H1 (cell line): ENCODE data around the gene MGLL. TPM values are rescaled to one million over a fixed set of nuclear protein-coding genes. Genes with fewer than 3 reads are reported as not detected.

Experiments
- CTCF ChIA-PET: fragments of 300-600 bp; sonication (Branson Sonifier 250); formaldehyde crosslinking; loops from one replicate; lab custom pipeline; 2021; ENCODE audit not compliant: partially characterized antibody; lab: Charles Lee
- POLR2A ChIA-PET: fragments of 300-600 bp; sonication (Branson Sonifier 250); formaldehyde crosslinking; loops from one replicate; lab custom pipeline; 2021; ENCODE audit warnings: inconsistent platforms; ENCODE audit not compliant: partially characterized antibody; lab: Charles Lee
- DNase-seq, 2 experiments: peaks; one replicate each; pipeline versions ENCODE4 v3.0.0 to v3.0.0-alpha.2; 2010 to 2022; ENCODE audit warnings: low spot score in 2 of 2, low read depth in 1 of 2, mixed read lengths in 1 of 2
- FAIRE-seq: peaks from 2 replicates; lab custom pipeline; 2011; peaks lifted over from hg19 to GRCh38; lab: Jason Lieb, UNC
- H2AFZ ChIP-seq: 2 replicates; pipeline ENCODE4 v1.8.1; 2012; ENCODE audit warnings: low read length, inconsistent platforms
- H2AK5ac ChIP-seq: 2 replicates; pipeline ENCODE4 v1.6.1; 2013; ENCODE audit warnings: low read depth, low read length
- H2BK120ac ChIP-seq: replicated peaks from 2 replicates; pipeline ENCODE3; 2013; ENCODE audit warnings: low read depth, low read length, inconsistent platforms
- H2BK12ac ChIP-seq: 2 replicates; pipeline ENCODE4 v1.6.1; 2013; ENCODE audit warnings: low read depth, low read length
- H2BK15ac ChIP-seq: 2 replicates; pipeline ENCODE4 v1.6.1; 2013; ENCODE audit warnings: low read length
- H2BK20ac ChIP-seq: 2 replicates; pipeline ENCODE4 v1.6.1; 2013; ENCODE audit warnings: low read length
- H2BK5ac ChIP-seq: 2 replicates; pipeline ENCODE4 v1.6.1; 2013; ENCODE audit warnings: low read depth, low read length
- H3K14ac ChIP-seq: 2 replicates; pipeline ENCODE4 v1.6.1; 2013; ENCODE audit warnings: inconsistent platforms; ENCODE audit not compliant: insufficient read length
- H3K18ac ChIP-seq: 2 replicates; pipeline ENCODE4 v1.6.1; 2013; ENCODE audit warnings: low read length; ENCODE audit errors: extremely low read depth
- H3K23ac ChIP-seq: 2 replicates; pipeline ENCODE4 v1.6.1; 2013; ENCODE audit warnings: inconsistent platforms; ENCODE audit not compliant: insufficient read length
- H3K23me2 ChIP-seq: 2 replicates; pipeline ENCODE4 v1.6.1; 2013; ENCODE audit warnings: low read depth, low read length
- H3K27ac ChIP-seq: 2 replicates; pipeline ENCODE4 v1.6.1; 2011; ENCODE audit warnings: low read depth, low read length, inconsistent platforms
- H3K27me3 ChIP-seq, 4 experiments: replicated peaks in 1 of 4; 1 replicate in 1 of 4; 2 replicates in 3 of 4; pipeline versions ENCODE4 v1.6.1 to v1.8.1; 2011 to 2013; ENCODE audit warnings: low read length in 3 of 4, mild to moderate bottlenecking in 3 of 4, inconsistent platforms in 2 of 4, mixed read lengths in 2 of 4, moderate library complexity in 1 of 4; ENCODE audit not compliant: control insufficient read depth in 3 of 4, insufficient read depth in 3 of 4; ENCODE audit errors: extremely low read depth in 1 of 4
- H3K36me3 ChIP-seq, 4 experiments: 2 replicates each; pipeline versions ENCODE4 v1.6.1 to v1.8.1; 2011 to 2013; ENCODE audit warnings: mild to moderate bottlenecking in 4 of 4, low read length in 3 of 4, moderate library complexity in 2 of 4, control low read depth in 1 of 4, inconsistent platforms in 1 of 4; ENCODE audit not compliant: insufficient read depth in 4 of 4, control insufficient read depth in 2 of 4
- H3K4ac ChIP-seq: replicated peaks from 2 replicates; pipeline ENCODE3; 2013; ENCODE audit warnings: low read length, low read depth, mixed read lengths, inconsistent platforms; ENCODE audit not compliant: insufficient read length
- H3K4me1 ChIP-seq, 4 experiments: replicated peaks in 1 of 4; 1 replicate in 1 of 4; 2 replicates in 3 of 4; pipeline versions ENCODE4 v1.6.1 to v1.8.1; 2011 to 2013; ENCODE audit warnings: low read length in 3 of 4, inconsistent platforms in 2 of 4, mixed read lengths in 1 of 4; ENCODE audit not compliant: insufficient read depth in 4 of 4, control insufficient read depth in 3 of 4
- H3K4me2 ChIP-seq, 2 experiments: 2 replicates each; pipeline versions ENCODE4 v1.6.1 to v1.8.1; 2011 to 2013; ENCODE audit warnings: low read depth in 2 of 2, low read length in 2 of 2, control low read depth in 1 of 2, inconsistent platforms in 1 of 2, mild to moderate bottlenecking in 1 of 2; ENCODE audit not compliant: insufficient read depth in 1 of 2
- H3K4me3 ChIP-seq, 4 experiments: fragments of 200-600, 300-600 bp in 1 of 4; sonication (generic), shearing (Covaris generic), sonication (Bioruptor Twin) in 1 of 4; 2 replicates each; pipeline versions ENCODE4 v1.5.1 to v1.8.1; 2011 to 2016; ENCODE audit warnings: low read length in 4 of 4, low read depth in 3 of 4, control low read depth in 2 of 4, inconsistent platforms in 2 of 4, mild to moderate bottlenecking in 2 of 4, mixed read lengths in 1 of 4, moderate library complexity in 1 of 4; ENCODE audit not compliant: insufficient read depth in 2 of 4; ENCODE audit errors: extremely low read depth in 1 of 4
- H3K56ac ChIP-seq: replicated peaks from 2 replicates; pipeline ENCODE3; 2013; ENCODE audit warnings: low read depth, mild to moderate bottlenecking, mixed read lengths, low read length, inconsistent platforms; ENCODE audit not compliant: insufficient read length
- H3K79me1 ChIP-seq: 2 replicates; pipeline ENCODE4 v1.6.1; 2013; ENCODE audit warnings: low read depth, low read length, control low read depth
- H3K79me2 ChIP-seq, 2 experiments: 2 replicates each; pipeline versions ENCODE4 v1.6.1 to v1.8.1; 2012 to 2013; ENCODE audit warnings: low read length in 2 of 2, mild to moderate bottlenecking in 2 of 2, inconsistent platforms in 1 of 2; ENCODE audit not compliant: insufficient read depth in 2 of 2, control insufficient read depth in 1 of 2
- H3K9ac ChIP-seq, 4 experiments: replicated peaks in 1 of 4; 1 replicate in 1 of 4; 2 replicates in 3 of 4; pipeline versions ENCODE4 v1.6.1 to v1.8.1; 2011 to 2013; ENCODE audit warnings: low read depth in 3 of 4, low read length in 3 of 4, control low read depth in 2 of 4, mild to moderate bottlenecking in 2 of 4, moderate library complexity in 2 of 4, inconsistent platforms in 1 of 4; ENCODE audit errors: extremely low read depth in 1 of 4
- H3K9me3 ChIP-seq, 2 experiments: 2 replicates each; pipeline versions ENCODE4 v1.6.1 to v1.8.1; 2012 to 2013; ENCODE audit warnings: mild to moderate bottlenecking in 2 of 2, moderate library complexity in 2 of 2, control low read depth in 1 of 2, inconsistent platforms in 1 of 2, low read depth in 1 of 2, low read length in 1 of 2, mixed read lengths in 1 of 2; ENCODE audit not compliant: insufficient read depth in 2 of 2
- H4K20me1 ChIP-seq, 2 experiments: replicated peaks in 1 of 2; 2 replicates each; pipeline versions ENCODE3 to v1.8.1; 2011 to 2013; ENCODE audit warnings: inconsistent platforms in 2 of 2, low read length in 2 of 2, mild to moderate bottlenecking in 1 of 2; ENCODE audit not compliant: insufficient read depth in 2 of 2, control insufficient read depth in 1 of 2
- H4K5ac ChIP-seq: 2 replicates; pipeline ENCODE4 v1.6.1; 2013; ENCODE audit warnings: low read length, low read depth, mixed read lengths, inconsistent platforms; ENCODE audit not compliant: insufficient read length
- H4K8ac ChIP-seq: 2 replicates; pipeline ENCODE4 v1.8.0; 2013; ENCODE audit warnings: mild to moderate bottlenecking, moderate library complexity, low read length, inconsistent platforms; ENCODE audit not compliant: insufficient read depth; ENCODE audit errors: extremely low read depth
- H4K91ac ChIP-seq: replicated peaks from 2 replicates; pipeline ENCODE3; 2013; ENCODE audit warnings: low read length, mixed read lengths, inconsistent platforms; ENCODE audit not compliant: insufficient read length
- CREB1 ChIP-seq: IDR thresholded peaks from 2 replicates; pipeline ENCODE4 v1.6.1; 2012; ENCODE audit warnings: inconsistent platforms
- HDAC6 ChIP-seq: IDR thresholded peaks from one replicate; pipeline ENCODE4 v1.7.1; 2012; ENCODE audit warnings: low read depth, mild to moderate bottlenecking, inconsistent platforms, low read length, moderate library complexity
- POLR2AphosphoS5 ChIP-seq: IDR thresholded peaks from 2 replicates; pipeline ENCODE4 v1.6.1; 2011; ENCODE audit warnings: low read depth, low read length
- RBBP5 ChIP-seq: IDR thresholded peaks from 2 replicates; pipeline ENCODE4 v1.7.1; 2012; ENCODE audit warnings: low read depth, mild to moderate bottlenecking, inconsistent platforms, low read length, moderate library complexity, borderline replicate concordance
- RFX5 ChIP-seq: IDR thresholded peaks from 2 replicates; pipeline ENCODE4 v1.6.1; 2011; ENCODE audit warnings: low read depth, low read length, improper control_type of control experiment, borderline replicate concordance
- ZNF274 ChIP-seq: IDR thresholded peaks from 2 replicates; pipeline ENCODE4 v1.7.0; 2012; ENCODE audit warnings: low read length, borderline replicate concordance; ENCODE audit errors: extremely low read depth
- WGBS, 2 experiments: shearing (Covaris generic) in 1 of 2; methylation state at CpG; one replicate each; pipeline versions ENCODE4 v1.1.6 to v1.1.7; 2013 to 2015; ENCODE audit warnings: low lambda C conversion rate in 2 of 2, mixed read lengths in 2 of 2, inconsistent platforms in 1 of 2, low coverage in 1 of 2, missing lambda C conversion rate in 1 of 2; ENCODE audit not compliant: insufficient replicate concordance in 2 of 2, insufficient coverage in 1 of 2, insufficient read length in 1 of 2; ENCODE audit errors: extremely low coverage in 1 of 2, missing lambda C conversion rate in 1 of 2; 5-methylcytosine and 5-hydroxymethylcytosine counted together
- polyA plus RNA-seq, 7 experiments: library from polyadenylated mRNA; depleted of rRNA in 3 of 7; stranded (reverse) in 5 of 7; unstranded in 2 of 7; fragments of >200 nt in 5 of 7; fragments of 200-250 nt in 2 of 7; gene quantifications; 1 replicate in 5 of 7; 2 replicates in 1 of 7; 4 replicates in 1 of 7; pipeline versions ENCODE4 v1.2.1 to v1.2.3, GENCODE V29; 2011 to 2013; ENCODE audit warnings: missing spikeins in 2 of 7, mixed read lengths in 2 of 7
- total RNA-seq: library from RNA; stranded (reverse); fragmentation: NEBNext Ultra II Directional; extraction: Animal tissue kit (Norgen Biotek cat#: 25700); gene quantifications from 2 replicates; pipeline ENCODE4 v1.2.1, GENCODE V29; 2021

MGLL gene
- total and polyA plus RNA-seq, 2 of the 8 experiments (the other 6 are each of a cell fraction or from before 2014, with no cell fraction given): 0.05 to 0.34 TPM

DNA sequence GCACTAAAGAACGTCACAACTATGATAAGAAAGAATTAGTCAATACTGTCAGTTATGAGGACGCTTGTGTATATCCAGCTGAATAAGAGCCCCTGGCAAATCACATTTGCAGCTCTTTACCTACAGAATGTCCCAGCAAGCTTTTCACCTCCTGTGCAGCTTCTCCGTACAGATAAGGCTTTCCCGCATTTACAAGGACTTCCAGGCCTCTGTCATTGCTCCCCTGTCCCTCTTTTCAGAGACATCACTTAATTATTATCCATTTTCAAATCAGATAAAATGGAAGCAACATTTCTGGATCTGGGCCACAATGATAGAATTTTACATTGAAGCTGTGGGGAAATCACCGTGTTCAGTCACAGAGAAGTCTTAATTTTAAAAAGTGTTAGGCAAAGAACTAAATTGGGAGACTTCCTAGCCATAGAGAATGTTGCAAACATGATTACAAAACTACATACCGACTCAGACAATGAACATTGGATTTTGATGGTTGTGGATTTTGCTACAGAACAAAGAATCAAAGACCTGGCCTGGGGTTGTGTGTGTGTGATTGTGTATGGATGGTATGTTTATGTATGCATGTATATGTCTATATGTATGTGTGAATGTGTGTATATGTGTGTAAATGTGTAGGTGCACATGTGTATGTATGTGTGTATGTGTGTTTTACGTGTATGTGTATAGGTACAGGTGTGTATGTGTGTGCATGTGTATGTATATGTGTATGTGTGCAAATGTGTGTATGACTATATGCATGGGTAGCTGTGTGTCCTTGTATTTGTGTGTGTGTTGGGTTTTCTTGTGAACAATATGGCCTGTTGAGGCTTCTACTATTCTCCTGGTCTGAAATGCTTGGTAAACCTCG is 41.5 kb downstream of the MGLL start:
- H3K18ac ChIP-seq: no peak overlapping the region
- no peaks in the 10 kb centered on the region for H3K23me2 ChIP-seq
- H3K79me1 ChIP-seq: no peaks in the 10 kb centered on the region
- no peak overlapping the region for H3K4ac ChIP-seq
- H4K8ac ChIP-seq: no peak overlapping the region
- 89% methylated on average over 8 of the region's 8 CpGs; no CpG with 5 or more reads in 1 of the 2 experiments for WGBS, 2 experiments
- no peak overlapping the region for H2BK120ac ChIP-seq
- H2AK5ac ChIP-seq: no peak overlapping the region
- H3K14ac ChIP-seq: no peak overlapping the region
- H3K23ac ChIP-seq: no peak overlapping the region
- no peak overlapping the region for H2AFZ ChIP-seq
- DNase-seq: no peak
- TF ChIP-seq RFX5 (no peak), ZNF274 (no peak), POLR2AphosphoS5 (no peak), RBBP5 (no peak), HDAC6 (no peak), CREB1 (no peak)
- no peak overlapping the region for H2BK15ac ChIP-seq
- H3K36me3 ChIP-seq: no peaks in the 10 kb centered on the region
- H3K4me3 ChIP-seq: no peak overlapping the region
- ChIA-PET POLR2A (no interaction called here), CTCF (interaction anchor here (0.6 to 2.2 kb wide), 4 partner anchors 10 to 101 kb away, joined by 3 to 7 read pairs (median 3); no protein-coding TSS in a partner anchor)
- no peak overlapping the region for H2BK5ac ChIP-seq
- H3K9ac ChIP-seq: no peak overlapping the region
- no peak overlapping the region for H3K4me2 ChIP-seq
- H4K5ac ChIP-seq: no peak overlapping the region
- no peak overlapping the region for H2BK20ac ChIP-seq
- H4K20me1 ChIP-seq: peaks cover 0 to 2% of the 10 kb centered on the region in 2 experiments
- H3K79me2 ChIP-seq: no peaks in the 10 kb centered on the region
- no peaks in the 10 kb centered on the region for H3K27me3 ChIP-seq
- H3K9me3 ChIP-seq: peaks cover 0 to 5% of the 10 kb centered on the region in 2 experiments; a peak in 1 of 4 replicates
- no peak for FAIRE-seq
- no peaks in the 10 kb centered on the region; a peak in 1 of 7 replicates for H3K4me1 ChIP-seq
- no peak overlapping the region for H4K91ac ChIP-seq
- no peak overlapping the region for H2BK12ac ChIP-seq
- no peak overlapping the region for H3K27ac ChIP-seq
- H3K56ac ChIP-seq: no peak overlapping the region
